PC-3 (cell line): Measurements from ENCODE around the gene CORO6.
"Not testable (repeated sequence)": the region's sequence is repeated elsewhere in the genome, so short reads cannot be mapped to it uniquely, and the experiment has no call there.

Experiments used
- CTCF ChIP-seq: fragments of 300-600 bp; sonication (generic); conservative IDR thresholded peaks from 2 replicates; pipeline ENCODE4 v1.5.1; 2017; ENCODE audit warnings: antibody characterized with exemption, low read depth, mild to moderate bottlenecking, low read length
- EZH2phosphoT487 ChIP-seq: fragments of 300-600 bp; sonication (generic); IDR thresholded peaks from 2 replicates; pipeline ENCODE4 v1.6.1; 2018; ENCODE audit warnings: mild to moderate bottlenecking, antibody characterized with exemption, low read length, borderline replicate concordance

GRCh38 chr17:29651913-29652312 lies 29.2 kb upstream of the CORO6 start:
- not testable (repeated sequence) for TF ChIP-seq EZH2phosphoT487, CTCF
